Measurements from ENCODE around the gene PLCL2. TPM values are rescaled to one million over a fixed set of nuclear protein-coding genes. Genes with fewer than 3 reads are reported as not detected.

The PLCL2 gene
- total RNA-seq, 1 experiment from 2014 or later: 32.1 TPM

GRCh38 chr3:16908016-16908807 lies 23.5 kb downstream of the PLCL2 start:
- no peaks in the 10 kb centered on the region for H3K9me3 ChIP-seq (ENCODE audit: control insufficient read depth, low read depth, low read length)
- no peak overlapping the region for H3K4me2 ChIP-seq (ENCODE audit: insufficient read depth, insufficient read length, low read length)
- H3T11ph ChIP-seq (ENCODE audit: low read length): no peak overlapping the region
- no peak overlapping the region for H3K56ac ChIP-seq (ENCODE audit: insufficient read length, low read depth, low read length)
- 100% methylated on average over 1 of the region's 6 CpGs for WGBS (ENCODE audit: extremely low coverage, insufficient read length, low lambda C conversion rate)
- no peak overlapping the region for H4K8ac ChIP-seq (replicated peaks; ENCODE audit: insufficient read length, low read depth, low read length)
- no peak overlapping the region for H2BK20ac ChIP-seq (ENCODE audit: low read depth, low read length, poor library complexity, severe bottlenecking)
- H3K9ac ChIP-seq (ENCODE audit: extremely low read depth, insufficient read length, low read length): no peak overlapping the region
- no peak overlapping the region for H3K27ac ChIP-seq (ENCODE audit: insufficient read length, low read depth, low read length)
- no peak overlapping the region for H4K5ac ChIP-seq (ENCODE audit: insufficient read length, low read depth, low read length)
- Mint-ChIP-seq H3K36me3 (ENCODE audit: insufficient read depth in 1 of 3, low read depth in 3 of 3) (no peaks in the 10 kb centered on the region), H3K27me3 (ENCODE audit: low read depth) (no peaks in the 10 kb centered on the region), H3K4me3 (no peak overlapping the region; a peak in 1 of 5 replicates), H3K9me3 (no peaks in the 10 kb centered on the region), H3K4me1 (peaks cover 45 to 51% of the 10 kb centered on the region in 2 experiments), H3K27ac (peak overlapping the region in 1 of 3 experiments; percentile 34; a peak in 1 of 7 replicates)
- no peaks in the 10 kb centered on the region for H3K79me1 ChIP-seq (ENCODE audit: insufficient read depth, low read depth, low read length, poor library complexity, severe bottlenecking)
- no peaks in the 10 kb centered on the region for H4K20me1 ChIP-seq (ENCODE audit: control insufficient read depth, insufficient read depth, insufficient read length)
- H3K23me2 ChIP-seq (ENCODE audit: insufficient read length, low read depth, low read length, poor library complexity, severe bottlenecking): no peaks in the 10 kb centered on the region
- no peak overlapping the region for H2AFZ ChIP-seq (ENCODE audit: low read length)
- no peaks in the 10 kb centered on the region for H3K4me1 ChIP-seq (ENCODE audit: insufficient read depth, low read length)
- H2BK15ac ChIP-seq (ENCODE audit: low read depth, low read length): no peak overlapping the region
- no peak overlapping the region for H2BK5ac ChIP-seq (ENCODE audit: insufficient read length, low read length)
- H4K91ac ChIP-seq (ENCODE audit: insufficient read length, low read depth, low read length): no peak overlapping the region
- H3K79me2 ChIP-seq (ENCODE audit: insufficient read depth, low read length): 0 out of 2 replicates have a peak, but pooled peaks cover 2% of the 10 kb centered on the region
- no peak overlapping the region for H3K14ac ChIP-seq (ENCODE audit: insufficient read depth, low read length)
- H3K23ac ChIP-seq (ENCODE audit: insufficient read length, low read depth, low read length): no peak overlapping the region
- no peak overlapping the region for H3K18ac ChIP-seq (ENCODE audit: insufficient read length, low read depth, low read length)
- no peak for TF ChIP-seq CTCF (conservative IDR thresholded peaks at IDR 0.05)
- H2BK12ac ChIP-seq (ENCODE audit: insufficient read length, low read depth, low read length): no peak overlapping the region
- H3K27me3 ChIP-seq (ENCODE audit: insufficient read depth, low read length): no peaks in the 10 kb centered on the region
- no peak overlapping the region for H2AK5ac ChIP-seq (ENCODE audit: insufficient read length, low read length)
- no peak overlapping the region for H3K4ac ChIP-seq (ENCODE audit: low read depth, low read length)
- H2BK120ac ChIP-seq (ENCODE audit: low read depth, low read length, poor library complexity, severe bottlenecking): no peak overlapping the region
- no peak for DNase-seq
